B cell (primary cell): ENCODE results near the gene NFIC. TPM values are rescaled to one million over a fixed set of nuclear protein-coding genes. Genes with fewer than 3 reads are reported as not detected.
"Not testable (repeated sequence)": the region's sequence is repeated elsewhere in the genome, so short reads cannot be mapped to it uniquely, and the experiment has no call there.

ENCODE experiments used
- ATAC-seq: fragments of 200-7000 bp; cut with Tn5 transposase; one replicate; pipeline ENCODE4 v1.10.0; 2021; ENCODE audit warnings: low read depth, mild to moderate bottlenecking, moderate number of reproducible peaks, moderate library complexity
- CTCF ChIA-PET: fragments of 350-600 bp; sonication (Branson Sonifier 250); formaldehyde crosslinking; loops from one replicate; lab custom pipeline; 2021; ENCODE audit warnings: antibody characterized with exemption, inconsistent platforms; lab: Charles Lee
- POLR2A ChIA-PET: fragments of 350-600 bp; sonication (Branson Sonifier 250); formaldehyde crosslinking; loops from one replicate; lab custom pipeline; 2021; ENCODE audit warnings: antibody characterized with exemption; lab: Charles Lee
- DNase-seq: peaks from one replicate; pipeline ENCODE4 v3.0.0; 2013
- H2AFZ ChIP-seq: 2 replicates; pipeline ENCODE4 v1.6.1; 2012; ENCODE audit warnings: mild to moderate bottlenecking, low read depth, low read length; ENCODE audit not compliant: insufficient read depth, poor library complexity, severe bottlenecking
- H3K27ac ChIP-seq, 2 donors: 1 replicate in 1 of 2; 2 replicates in 1 of 2; pipeline ENCODE4 v1.5.1; 2012 to 2013; ENCODE audit warnings: low read length in 2 of 2, mild to moderate bottlenecking in 2 of 2, moderate library complexity in 1 of 2
- H3K27me3 ChIP-seq, 4 experiments: fragments of 200-600 bp in 1 of 4; sonication (generic) in 1 of 4; replicated peaks in 1 of 4; 1 replicate in 2 of 4; 2 replicates in 2 of 4; pipeline versions ENCODE4 v1.6.1 to v1.7.0; 2013 to 2016; ENCODE audit warnings: low read length in 3 of 4, mild to moderate bottlenecking in 2 of 4, mixed read lengths in 1 of 4, moderate library complexity in 1 of 4; ENCODE audit not compliant: insufficient read depth in 4 of 4, control insufficient read depth in 3 of 4; ENCODE audit errors: control extremely low read depth in 1 of 4
- H3K36me3 ChIP-seq, 2 experiments: replicated peaks in 1 of 2; 1 replicate in 1 of 2; 2 replicates in 1 of 2; pipeline versions ENCODE4 v1.6.1 to v1.7.1; 2013; ENCODE audit warnings: low read length in 1 of 2; ENCODE audit not compliant: insufficient read depth in 2 of 2, control insufficient read depth in 1 of 2; ENCODE audit errors: control extremely low read depth in 1 of 2, extremely low read depth in 1 of 2
- H3K4me1 ChIP-seq, 2 donors: fragments of 200-600 bp in 1 of 2; sonication (generic) in 1 of 2; 1 replicate in 1 of 2; 2 replicates in 1 of 2; pipeline versions ENCODE4 v1.5.1 to v1.6.1; 2013 to 2017; ENCODE audit warnings: low read length in 2 of 2; ENCODE audit not compliant: control insufficient read depth in 2 of 2, insufficient read depth in 2 of 2
- H3K4me2 ChIP-seq: replicated peaks from 2 replicates; pipeline ENCODE3; 2012; ENCODE audit warnings: mild to moderate bottlenecking, low read depth, low read length; ENCODE audit not compliant: poor library complexity, severe bottlenecking
- H3K4me3 ChIP-seq, 5 experiments: fragments of 200-600 bp in 1 of 5; sonication (generic) in 1 of 5; 1 replicate in 3 of 5; 2 replicates in 2 of 5; pipeline versions ENCODE4 v1.5.1 to v1.7.0; 2011 to 2016; ENCODE audit warnings: low read length in 4 of 5, mild to moderate bottlenecking in 4 of 5, low read depth in 2 of 5, control low read depth in 1 of 5, moderate library complexity in 1 of 5; ENCODE audit not compliant: insufficient read depth in 1 of 5; ENCODE audit errors: control extremely low read depth in 1 of 5, extremely low read depth in 1 of 5
- H3K79me2 ChIP-seq: fragments of 200-600 bp; sonication (generic); one replicate; pipeline ENCODE4 v1.6.0; 2016; ENCODE audit warnings: low read length; ENCODE audit not compliant: control insufficient read depth, insufficient read depth
- H3K9ac ChIP-seq: fragments of 200-600 bp; sonication (generic); 2 replicates; pipeline ENCODE4 v1.6.1; 2017; ENCODE audit warnings: mild to moderate bottlenecking, low read length, moderate library complexity
- H3K9me3 ChIP-seq, 3 donors: one replicate each; pipeline versions ENCODE4 v1.6.1 to v1.7.1; 2013; ENCODE audit warnings: low read length in 2 of 3; ENCODE audit not compliant: control insufficient read depth in 2 of 3, insufficient read depth in 1 of 3; ENCODE audit errors: control extremely low read depth in 1 of 3
- H4K20me1 ChIP-seq: 2 replicates; pipeline ENCODE4 v1.6.0; 2012; ENCODE audit warnings: mild to moderate bottlenecking, low read length; ENCODE audit not compliant: insufficient read depth, control insufficient read depth, poor library complexity, severe bottlenecking
- H3K27ac Mint-ChIP-seq: one replicate; pipeline ENCODE4 v1.8.0; 2021; ENCODE audit warnings: mixed read lengths
- H3K27me3 Mint-ChIP-seq: one replicate; pipeline ENCODE4 v1.8.0; 2021; ENCODE audit warnings: mixed read lengths
- H3K4me1 Mint-ChIP-seq: one replicate; pipeline ENCODE4 v1.8.0; 2021; ENCODE audit warnings: mixed read lengths
- H3K4me3 Mint-ChIP-seq: one replicate; pipeline ENCODE4 v1.8.0; 2021; ENCODE audit warnings: mixed read lengths
- H3K9me3 Mint-ChIP-seq: one replicate; pipeline ENCODE4 v1.8.0; 2022; ENCODE audit warnings: mixed read lengths; ENCODE audit not compliant: insufficient read depth
- EZH2 ChIP-seq: IDR thresholded peaks from 2 replicates; pipeline ENCODE4 v1.6.1; 2012; ENCODE audit warnings: borderline replicate concordance, low read depth, mild to moderate bottlenecking, moderate library complexity, low read length; ENCODE audit not compliant: insufficient read depth, poor library complexity, severe bottlenecking
- WGBS: methylation state at CpG from one replicate; pipeline ENCODE4 v1.1.5; 2013; ENCODE audit warnings: missing lambda C conversion rate; ENCODE audit not compliant: insufficient coverage; 5-methylcytosine and 5-hydroxymethylcytosine counted together
- intact Hi-C: fragments of 100-400 bp; cut with micrococcal nuclease; formaldehyde crosslinking; loops from one replicate; pipeline ENCODE4 v1.10.0; 2022
- polyA plus RNA-seq: library from polyadenylated mRNA; depleted of rRNA; stranded (reverse); fragments of >200 nt; gene quantifications from 2 replicates; pipeline ENCODE4 v1.2.3, GENCODE V29; 2012
- total RNA-seq, 2 donors: library from RNA; stranded (reverse); fragments of 120-200 nt in 1 of 2; gene quantifications; 1 replicate in 1 of 2; 2 replicates in 1 of 2; pipeline versions ENCODE4 v1.2.3 to v1.2.4, GENCODE V29; 2013 to 2022
- TF ChIP-seq, protein P1 (sequence below): fragments of 200-600 bp; IDR thresholded peaks from one replicate; pipeline ENCODE4 v1.8.0; 2022; ENCODE audit warnings: antibody characterized with exemption, mild to moderate bottlenecking

NFIC gene
- total and polyA plus RNA-seq, 2 donors (not counting 1 experiment from before 2014, with no cell fraction given) = 3.8 to 23.6 TPM

DNA sequence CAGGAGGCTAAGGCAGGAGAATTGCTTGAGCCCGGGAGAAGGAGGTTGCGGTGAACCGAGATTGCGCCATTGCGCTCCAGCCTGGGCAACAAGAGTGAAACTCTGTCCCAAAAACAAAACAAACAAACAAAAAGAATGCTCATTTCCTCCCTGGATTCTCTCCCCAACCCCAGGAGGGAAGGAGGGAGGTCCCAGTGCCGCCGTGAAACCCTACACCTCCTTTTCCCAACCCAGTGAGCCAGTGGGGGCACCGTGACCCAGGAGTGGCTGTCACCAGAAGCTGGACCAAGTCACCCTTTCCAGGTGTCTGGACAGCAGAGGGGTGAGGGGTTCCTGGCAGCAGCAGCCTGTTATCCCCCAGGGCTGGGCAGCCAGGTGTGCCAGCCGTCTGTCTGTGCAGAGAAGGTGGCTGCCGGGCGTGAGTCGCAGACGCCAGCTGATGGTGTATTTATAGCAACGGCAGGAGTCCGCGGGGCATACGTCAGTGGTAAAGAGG lies 23.5 kb downstream of the NFIC start:
- peaks cover 3% of the 10 kb centered on the region for H3K4me1 Mint-ChIP-seq
- ATAC-seq = no peak
- no peak overlapping the region for H3K4me2 ChIP-seq
- no peak overlapping the region for H3K27ac Mint-ChIP-seq
- WGBS = 65% methylated on average over 11 of the region's 17 CpGs
- no peaks in the 10 kb centered on the region for H3K9me3 Mint-ChIP-seq
- H3K27me3 Mint-ChIP-seq = no peaks in the 10 kb centered on the region
- H3K27me3 ChIP-seq = no peaks in the 10 kb centered on the region
- H3K79me2 ChIP-seq = peaks cover 21% of the 10 kb centered on the region
- peaks cover 19% of the 10 kb centered on the region for H4K20me1 ChIP-seq
- peaks cover 0 to 3% (median 0%) of the 10 kb centered on the region in 3 donors for H3K9me3 ChIP-seq
- no peaks in the 10 kb centered on the region for H3K36me3 ChIP-seq
- ChIA-PET CTCF (interaction anchor here (1.0 kb wide), 1 partner anchor 50 kb away, joined by 3 read pairs; no protein-coding TSS in a partner anchor), POLR2A (no interaction called here)
- peaks cover 0 to 3% of the 10 kb centered on the region in 2 donors for H3K4me1 ChIP-seq
- no peak overlapping the region for H3K9ac ChIP-seq
- no peak overlapping the region for H3K4me3 ChIP-seq
- H2AFZ ChIP-seq = no peak overlapping the region
- no peak for DNase-seq
- TF ChIP-seq, protein P1, sequence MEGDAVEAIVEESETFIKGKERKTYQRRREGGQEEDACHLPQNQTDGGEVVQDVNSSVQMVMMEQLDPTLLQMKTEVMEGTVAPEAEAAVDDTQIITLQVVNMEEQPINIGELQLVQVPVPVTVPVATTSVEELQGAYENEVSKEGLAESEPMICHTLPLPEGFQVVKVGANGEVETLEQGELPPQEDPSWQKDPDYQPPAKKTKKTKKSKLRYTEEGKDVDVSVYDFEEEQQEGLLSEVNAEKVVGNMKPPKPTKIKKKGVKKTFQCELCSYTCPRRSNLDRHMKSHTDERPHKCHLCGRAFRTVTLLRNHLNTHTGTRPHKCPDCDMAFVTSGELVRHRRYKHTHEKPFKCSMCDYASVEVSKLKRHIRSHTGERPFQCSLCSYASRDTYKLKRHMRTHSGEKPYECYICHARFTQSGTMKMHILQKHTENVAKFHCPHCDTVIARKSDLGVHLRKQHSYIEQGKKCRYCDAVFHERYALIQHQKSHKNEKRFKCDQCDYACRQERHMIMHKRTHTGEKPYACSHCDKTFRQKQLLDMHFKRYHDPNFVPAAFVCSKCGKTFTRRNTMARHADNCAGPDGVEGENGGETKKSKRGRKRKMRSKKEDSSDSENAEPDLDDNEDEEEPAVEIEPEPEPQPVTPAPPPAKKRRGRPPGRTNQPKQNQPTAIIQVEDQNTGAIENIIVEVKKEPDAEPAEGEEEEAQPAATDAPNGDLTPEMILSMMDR = no peak
- TF ChIP-seq EZH2 = no peak
- intact Hi-C loops = no loop called here
- no peak overlapping the region for H3K4me3 Mint-ChIP-seq
- no peak overlapping the region for H3K27ac ChIP-seq

DNA sequence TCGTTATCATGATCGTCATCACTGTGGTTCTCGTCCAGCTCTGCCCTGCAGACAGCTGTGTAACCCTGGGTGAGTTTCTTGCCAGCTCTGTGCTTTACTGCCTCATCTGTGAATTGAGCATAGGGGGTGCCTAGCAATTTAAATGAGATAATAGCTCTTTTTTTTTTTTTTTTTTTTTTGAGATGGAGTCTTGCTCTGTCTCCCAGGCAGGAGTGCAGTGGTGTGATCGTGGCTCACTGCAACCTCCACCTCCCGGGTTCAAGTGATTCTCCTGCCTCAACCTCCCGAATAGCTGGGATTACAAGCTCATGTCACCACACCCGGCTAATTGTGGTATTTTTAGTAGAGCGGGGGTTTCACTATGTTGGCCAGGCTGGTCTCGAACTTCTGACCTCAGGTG lies 25.5 kb downstream of the NFIC start:
- H3K9me3 Mint-ChIP-seq, H3K9me3 ChIP-seq, H3K27me3 Mint-ChIP-seq, H3K36me3 ChIP-seq, H3K4me1 ChIP-seq, intact Hi-C loops, H3K27ac ChIP-seq, H3K27me3 ChIP-seq, H3K9ac ChIP-seq, H3K79me2 ChIP-seq, H2AFZ ChIP-seq, H4K20me1 ChIP-seq, H3K4me1 Mint-ChIP-seq, POLR2A ChIA-PET, H3K4me3 ChIP-seq, H3K4me3 Mint-ChIP-seq, H3K4me2 ChIP-seq, ATAC-seq, DNase-seq, H3K27ac Mint-ChIP-seq: not testable (repeated sequence)
- WGBS = 98% methylated on average over 6 of the region's 9 CpGs
- CTCF ChIA-PET = interaction anchor here (0.9 kb wide), 1 partner anchor 38 kb away, joined by 3 read pairs; no protein-coding TSS in a partner anchor
